ENCODE measurements around the gene ARHGEF2.

The ARHGEF2 gene

GRCh38 chr1:155909894-155910293 is 68.5 kb downstream of the ARHGEF2 start:
- no peak for TF ChIP-seq CTCF (IDR thresholded peaks at IDR 0.05; ENCODE audit: insufficient read depth, missing control alignments)
- FAIRE-seq (no peak), DNase-seq (ENCODE audit: insufficient read length, low spot score) (no peak)

GRCh38 chr1:155904261-155904660 is 74.1 kb downstream of the ARHGEF2 start:
- no peak for DNase-seq (ENCODE audit: insufficient read length, low spot score)
- TF ChIP-seq CTCF (IDR thresholded peaks at IDR 0.05; ENCODE audit: insufficient read depth, missing control alignments): no peak
- FAIRE-seq: no peak

GRCh38 chr1:155900161-155900560 is 78.2 kb downstream of the ARHGEF2 start:
- TF ChIP-seq CTCF (IDR thresholded peaks at IDR 0.05; ENCODE audit: insufficient read depth, missing control alignments): no peak
- no peak for FAIRE-seq
- no peak for DNase-seq (ENCODE audit: insufficient read length, low spot score)

- DNase-seq (ENCODE audit: insufficient read length, low spot score) (no peak), FAIRE-seq (no peak)
- no peak for TF ChIP-seq CTCF (IDR thresholded peaks at IDR 0.05; ENCODE audit: insufficient read depth, missing control alignments)
These were observed 78.7 kb downstream of the ARHGEF2 start for GRCh38 chr1:155899683-155900082.

- no peak for DNase-seq (ENCODE audit: insufficient read length, low spot score)
- no peak for FAIRE-seq
- no peak for TF ChIP-seq CTCF (IDR thresholded peaks at IDR 0.05; ENCODE audit: insufficient read depth, missing control alignments)
These were observed 79.5 kb downstream of the ARHGEF2 start for GRCh38 chr1:155898888-155899287.

GRCh38 chr1:155897746-155898145 is 80.6 kb downstream of the ARHGEF2 start:
- TF ChIP-seq CTCF (IDR thresholded peaks at IDR 0.05; ENCODE audit: insufficient read depth, missing control alignments): no peak
- FAIRE-seq (no peak), DNase-seq (ENCODE audit: insufficient read length, low spot score) (no peak)

Measured in D721Med (cell line).